Thyroid gland (tissue), 4 donors: ENCODE results near the gene PIANP.

Experiments
- CTCF ChIP-seq, 6 experiments: fragments of 200-600 bp in 3 of 6; fragments of 450-650 bp in 3 of 6; sonication (generic) in 3 of 6; IDR thresholded peaks; one replicate each; pipeline ENCODE4 v1.5.1; 2016 to 2019; ENCODE audit warnings: antibody characterized with exemption in 6 of 6, mild to moderate bottlenecking in 2 of 6, inconsistent platforms in 1 of 6, moderate library complexity in 1 of 6
- POLR2A ChIP-seq, 2 donors: fragments of 450-650 bp; IDR thresholded peaks; one replicate each; pipeline ENCODE4 v1.6.1; 2017; ENCODE audit warnings: antibody characterized with exemption in 2 of 2, mild to moderate bottlenecking in 2 of 2, moderate library complexity in 1 of 2

DNA sequence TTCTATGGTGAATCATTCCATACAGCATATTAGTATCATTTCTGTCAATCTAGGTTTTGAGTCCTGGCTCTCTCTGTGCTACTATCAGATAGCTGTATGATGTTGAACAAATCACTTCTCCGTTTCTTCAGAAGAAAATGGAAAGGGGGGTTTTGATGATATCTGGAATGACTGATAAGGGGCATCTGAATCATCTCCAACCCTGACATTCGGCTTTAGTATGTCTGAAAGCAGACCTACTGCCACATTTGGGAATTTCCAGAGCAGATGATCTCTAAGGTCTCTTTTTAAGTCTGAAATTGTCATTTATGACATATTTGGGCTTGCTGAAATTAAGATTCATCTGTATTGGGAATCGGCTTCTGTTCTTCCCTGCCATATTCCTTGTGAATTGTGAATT is 42.2 kb upstream of the PIANP start:
- TF ChIP-seq CTCF (IDR thresholded peaks at IDR 0.05) (no peak), POLR2A (IDR thresholded peaks at IDR 0.05) (no peak)
